Fibroblast of mammary gland (primary cell): ENCODE results near the gene PPP2R5C.

Source experiments
- DNase-seq: peaks from one replicate; pipeline ENCODE4 v3.0.0-alpha.2; 2010; ENCODE audit warnings: low read depth
- H3K4me3 ChIP-seq: 2 replicates; pipeline ENCODE4 v1.5.1; 2011; ENCODE audit warnings: low read depth, mild to moderate bottlenecking, low read length, moderate library complexity; ENCODE audit not compliant: control insufficient read depth
- CTCF ChIP-seq: conservative IDR thresholded peaks from 2 replicates; pipeline ENCODE4 v1.5.1; 2011; ENCODE audit warnings: low read depth, low read length, inconsistent platforms; ENCODE audit not compliant: control insufficient read depth, insufficient read depth

The PPP2R5C gene

GRCh38 chr14:101817501-101818001 is 56.0 kb downstream of the PPP2R5C start:
- DNase-seq, result no peak
- no peak overlapping the region for H3K4me3 ChIP-seq
- TF ChIP-seq CTCF, result no peak

- no peak overlapping the region for H3K4me3 ChIP-seq
- no peak for TF ChIP-seq CTCF
- no peak for DNase-seq
These were observed 57.9 kb downstream of the PPP2R5C start for GRCh38 chr14:101819251-101819990.

DNA sequence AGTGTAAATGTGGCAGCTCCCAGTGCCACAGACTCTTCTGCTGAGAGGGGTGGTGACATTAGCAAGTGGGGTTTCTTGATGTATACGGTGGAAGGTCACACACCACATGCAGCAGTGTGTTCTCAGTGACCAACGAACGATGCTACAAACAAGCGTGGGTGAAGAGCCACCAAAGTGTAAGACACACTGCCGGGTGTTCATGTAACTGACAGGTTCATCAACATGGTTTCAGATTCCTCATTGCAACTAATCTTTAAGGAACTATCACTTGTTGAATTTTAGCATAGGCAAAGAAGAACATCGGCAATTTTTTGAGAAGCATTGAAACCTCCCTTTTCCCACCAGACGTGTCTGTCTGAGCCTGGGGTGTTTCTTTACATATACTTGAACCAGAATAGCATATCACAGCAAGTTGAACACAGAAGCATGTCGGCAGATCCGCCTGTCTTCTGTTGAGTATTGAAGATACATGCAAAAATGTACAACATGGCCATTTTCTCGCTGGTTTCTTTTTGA is 58.8 kb downstream of the PPP2R5C start:
- no peak overlapping the region for H3K4me3 ChIP-seq
- DNase-seq, result no peak
- no peak for TF ChIP-seq CTCF

GRCh38 chr14:101821528-101821927 is 60.0 kb downstream of the PPP2R5C start:
- DNase-seq, result no peak
- H3K4me3 ChIP-seq, result no peak overlapping the region
- TF ChIP-seq CTCF, result no peak

- H3K4me3 ChIP-seq, result no peak overlapping the region
- TF ChIP-seq CTCF, result no peak
- DNase-seq, result no peak
These were observed 61.6 kb downstream of the PPP2R5C start for GRCh38 chr14:101823066-101823465.

GRCh38 chr14:101823511-101824120 is 62.1 kb downstream of the PPP2R5C start:
- no peak for TF ChIP-seq CTCF
- DNase-seq, result peak; percentile 50
- no peak overlapping the region for H3K4me3 ChIP-seq
